GM19239 (cell line): ENCODE results near the gene NAA30.
"Not testable (repeated sequence)": the region's sequence is repeated elsewhere in the genome, so short reads cannot be mapped to it uniquely, and the experiment has no call there.

Experiments
- DNase-seq: peaks from one replicate; pipeline ENCODE4 v3.0.0; 2011; ENCODE audit warnings: low spot score; ENCODE audit not compliant: insufficient read length
- FAIRE-seq: peaks from 2 replicates; lab custom pipeline; 2011; peaks lifted over from hg19 to GRCh38; lab: Jason Lieb, UNC

NAA30 gene

GRCh38 chr14:57390037-57390805, at the start of gene NAA30:
NAA30 (plus strand) TSS chr14:57390586; CDS start chr14:57390958, 372 bp downstream.
- peak; percentile 76 for DNase-seq
- FAIRE-seq: peak; percentile 99

DNA sequence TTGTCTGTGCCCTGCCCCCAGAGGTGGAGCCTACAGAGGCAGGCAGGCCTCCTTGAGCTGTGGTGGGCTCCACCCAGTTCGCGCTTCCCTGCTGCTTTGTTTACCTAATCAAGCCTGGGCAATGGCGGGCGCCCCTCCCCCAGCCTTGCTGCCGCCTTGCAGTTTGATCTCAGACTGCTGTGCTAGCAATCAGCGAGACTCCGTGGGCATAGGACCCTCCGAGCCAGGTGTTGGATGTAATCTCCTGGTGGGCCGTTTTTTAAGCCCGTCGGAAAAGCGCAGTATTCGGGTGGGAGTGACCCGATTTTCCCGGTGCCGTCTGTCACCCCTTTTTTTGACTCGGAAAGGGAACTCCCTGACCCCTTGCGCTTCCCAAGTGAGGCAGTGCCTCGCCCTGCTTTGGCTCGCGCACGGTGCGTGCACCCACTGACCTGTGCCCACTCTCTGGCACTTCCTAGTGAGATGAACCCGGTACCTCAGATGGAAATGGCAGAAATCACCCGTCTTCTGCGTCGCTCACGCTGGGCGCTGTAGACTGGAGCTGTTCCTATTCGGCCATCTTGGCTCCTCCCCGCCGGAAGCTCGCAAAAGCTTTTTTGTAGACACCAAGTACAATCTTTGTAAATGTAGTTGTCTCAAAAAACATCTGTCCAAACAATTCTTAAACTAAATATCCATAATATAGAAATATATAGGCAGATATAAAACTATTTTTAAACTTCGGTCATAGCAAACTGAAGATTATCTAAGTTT, 46.7 kb upstream of the NAA30 start:
- FAIRE-seq, DNase-seq: not testable (repeated sequence)

DNA sequence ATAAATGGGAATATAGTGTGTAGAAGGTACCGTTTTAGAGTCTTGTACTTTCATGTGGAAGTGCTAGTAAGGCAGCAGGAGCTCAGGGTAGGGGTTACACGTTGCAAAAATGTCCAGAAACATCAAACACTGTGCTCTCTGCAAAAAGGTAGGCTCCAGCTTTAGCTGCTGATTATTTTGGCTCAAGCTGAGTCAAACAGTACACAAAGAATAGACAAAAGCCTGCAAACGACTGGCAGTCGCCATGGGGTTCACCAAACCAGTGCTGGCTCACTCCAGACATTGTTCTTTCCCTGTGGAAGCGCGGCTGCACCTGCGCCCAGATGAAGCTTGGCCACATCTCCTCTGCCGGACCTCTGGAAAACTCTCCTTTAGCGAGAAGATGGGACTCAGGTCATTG, 45.3 kb upstream of the NAA30 start:
- no peak for DNase-seq
- no peak for FAIRE-seq

DNA sequence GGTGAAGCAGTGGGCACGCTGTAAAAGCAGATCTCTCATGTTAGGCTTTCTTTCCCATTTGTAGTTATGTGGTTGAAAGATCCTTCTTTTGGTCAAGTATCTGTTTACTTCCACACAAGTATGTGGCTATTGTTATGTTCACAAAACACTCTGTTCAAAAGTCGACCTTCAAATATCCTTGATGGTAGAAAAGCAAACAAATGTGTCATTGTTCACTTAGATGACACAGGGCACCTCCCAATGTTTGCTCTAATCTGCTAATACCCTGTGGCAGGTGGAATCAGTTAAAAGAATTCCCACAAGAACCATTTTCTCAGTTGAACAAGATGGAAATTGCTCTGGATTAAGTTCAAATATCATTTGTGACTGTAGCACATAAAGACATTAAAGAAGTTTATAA, 43.6 kb upstream of the NAA30 start:
- no peak for DNase-seq
- FAIRE-seq: no peak

DNA sequence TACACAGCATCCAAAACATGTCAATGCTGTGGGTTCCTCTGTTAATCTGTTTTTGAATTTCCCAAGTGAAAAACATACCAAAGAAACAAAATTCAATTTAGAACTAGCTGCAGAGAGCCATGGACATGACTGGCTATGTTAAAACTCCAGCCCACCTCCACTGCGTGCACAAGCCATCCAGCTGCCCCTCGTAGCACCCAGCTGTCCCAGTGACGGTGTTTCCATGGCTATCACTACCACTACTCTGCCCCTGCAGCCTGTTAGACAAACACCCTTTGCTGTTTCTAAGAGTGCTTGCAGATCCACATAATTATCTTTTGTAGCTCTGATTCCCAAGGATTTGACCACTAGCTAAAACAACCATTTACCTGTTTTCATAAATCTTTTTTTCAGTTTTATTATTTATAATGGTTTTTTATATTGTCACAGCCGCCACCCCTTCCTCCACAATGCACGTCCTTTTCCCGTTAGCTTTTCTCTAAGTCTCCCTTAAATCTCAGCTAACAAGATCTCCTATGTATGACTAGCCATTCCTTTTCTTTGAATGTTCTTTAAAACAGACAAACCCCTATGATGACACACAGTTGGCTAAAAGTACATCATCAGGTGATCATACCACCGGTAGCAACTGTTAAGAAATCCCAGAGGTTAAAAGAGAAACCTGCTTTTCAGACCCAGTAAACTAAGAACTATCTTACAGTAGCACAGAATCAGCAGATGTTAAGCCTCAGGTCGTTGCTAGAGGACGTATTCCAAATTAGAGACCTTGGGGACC, 37.8 kb upstream of the NAA30 start:
- no peak for DNase-seq
- FAIRE-seq: no peak

DNA sequence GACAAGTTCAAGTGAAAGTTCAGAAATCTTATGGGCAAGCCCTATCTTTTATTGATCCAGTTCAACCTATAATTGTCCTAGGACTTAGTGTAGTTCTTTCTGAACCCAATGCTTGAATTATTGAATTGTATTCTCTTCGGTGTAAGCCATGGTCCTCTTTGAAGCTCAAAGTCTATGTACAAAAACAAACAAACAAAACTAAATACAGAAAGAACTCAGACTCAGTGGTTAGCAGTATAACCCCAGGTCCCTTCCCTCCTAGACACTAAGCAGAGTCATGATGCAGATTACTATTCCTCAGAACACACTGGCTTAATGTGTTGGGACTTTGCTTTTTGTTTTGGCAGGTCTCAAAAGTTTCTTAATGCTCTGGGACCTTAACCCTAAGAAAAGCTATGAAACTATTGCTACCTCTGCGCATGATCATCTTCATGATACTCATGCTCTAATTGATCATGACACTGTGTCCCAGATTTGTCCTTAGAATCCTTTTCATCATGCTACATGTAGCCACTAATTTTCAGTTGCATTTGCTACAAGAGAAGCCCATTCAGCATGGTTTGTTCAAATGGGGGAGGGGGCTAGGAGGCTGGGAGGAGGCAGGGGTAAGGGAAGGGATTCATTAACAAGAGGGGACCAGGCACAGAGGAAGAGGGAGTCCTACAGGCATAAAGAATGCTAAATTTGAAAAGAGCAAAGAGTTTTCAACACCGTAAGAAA, 35.1 kb upstream of the NAA30 start:
- DNase-seq (no peak), FAIRE-seq (no peak)

- FAIRE-seq: no peak
- DNase-seq: no peak
Measured at GRCh38 chr14:57362361-57362760, 28.0 kb upstream of the NAA30 start.

DNA sequence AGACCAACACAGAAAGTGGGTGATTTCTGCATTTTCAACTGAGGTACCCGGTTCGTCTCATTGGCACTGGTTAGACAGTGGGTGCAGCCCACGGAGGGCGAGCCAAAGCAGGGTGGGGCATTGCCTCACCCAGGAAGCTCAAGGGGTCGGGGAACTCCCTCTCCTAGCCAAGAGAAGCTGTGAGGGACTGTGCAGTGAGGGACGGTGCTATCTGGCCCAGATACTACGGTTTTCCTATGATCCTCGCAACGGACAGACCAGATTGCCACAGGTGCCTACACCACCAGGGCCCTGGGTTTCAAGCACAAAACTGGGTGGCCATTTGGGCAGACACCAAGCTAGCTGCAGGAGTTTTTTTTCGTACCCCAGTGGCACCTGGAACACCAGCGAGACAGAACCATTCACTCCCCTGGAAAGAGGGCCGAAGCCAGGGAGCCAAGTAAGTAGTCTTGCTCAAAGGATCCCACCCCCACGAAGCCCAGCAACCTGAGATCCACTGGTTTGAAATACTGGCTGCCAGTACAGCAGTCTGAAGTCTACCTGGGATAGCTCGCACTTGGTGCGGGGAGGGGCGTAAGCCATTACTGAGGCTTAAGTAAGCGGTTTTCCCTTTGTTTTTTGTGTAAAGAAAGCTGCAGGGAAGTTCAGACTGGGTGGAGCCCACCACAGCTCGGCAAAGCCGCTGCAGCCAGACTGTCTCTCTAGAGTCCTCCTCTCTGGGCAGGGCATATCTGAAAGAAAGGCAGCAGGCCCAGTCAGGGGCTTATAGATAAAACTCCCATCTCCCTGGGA, 25.5 kb upstream of the NAA30 start:
- no peak for FAIRE-seq
- no peak for DNase-seq

- DNase-seq, FAIRE-seq: not testable (repeated sequence)
Measured at GRCh38 chr14:57370187-57370586, 20.2 kb upstream of the NAA30 start.

GRCh38 chr14:57371013-57371412, 19.4 kb upstream of the NAA30 start:
- FAIRE-seq (no peak), DNase-seq (no peak)

DNA sequence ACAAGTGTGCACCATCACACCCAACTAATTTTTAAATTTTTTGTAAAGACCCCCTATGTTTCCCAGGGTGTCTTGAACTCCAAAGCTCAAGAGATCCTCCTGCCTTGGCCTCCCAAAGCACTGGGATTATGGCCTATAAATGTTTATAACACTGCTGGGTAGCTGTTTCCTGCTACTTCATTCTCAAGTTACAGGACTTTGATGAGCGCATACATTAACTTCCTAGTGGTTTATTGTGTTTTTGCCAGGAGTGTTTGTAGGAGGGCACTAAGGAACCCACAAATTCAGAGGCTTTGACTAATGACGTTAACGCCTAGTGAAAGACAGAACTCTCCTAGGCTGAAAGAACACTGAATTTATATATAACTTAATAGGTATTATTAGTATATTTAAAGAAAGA, 15.2 kb upstream of the NAA30 start:
- FAIRE-seq (no peak), DNase-seq (no peak)

DNA sequence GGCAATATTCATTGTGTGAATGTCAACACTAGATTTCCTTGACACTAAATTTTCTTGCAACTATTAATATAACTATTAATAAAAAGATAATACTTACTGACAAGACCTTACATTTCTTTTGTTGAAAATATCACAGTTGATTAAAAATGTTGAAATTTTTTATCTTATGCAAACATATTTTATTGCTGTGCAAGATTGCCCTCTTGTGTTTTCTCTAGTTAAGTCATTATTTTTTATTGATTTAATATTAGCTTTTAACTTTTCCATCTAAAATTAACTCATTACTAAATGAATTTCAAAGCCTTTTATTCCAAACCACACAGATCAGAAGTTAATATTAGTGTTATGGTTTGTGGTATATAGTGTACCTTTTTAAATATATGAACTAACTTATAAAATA, 11.7 kb upstream of the NAA30 start:
- FAIRE-seq: no peak
- no peak for DNase-seq

DNA sequence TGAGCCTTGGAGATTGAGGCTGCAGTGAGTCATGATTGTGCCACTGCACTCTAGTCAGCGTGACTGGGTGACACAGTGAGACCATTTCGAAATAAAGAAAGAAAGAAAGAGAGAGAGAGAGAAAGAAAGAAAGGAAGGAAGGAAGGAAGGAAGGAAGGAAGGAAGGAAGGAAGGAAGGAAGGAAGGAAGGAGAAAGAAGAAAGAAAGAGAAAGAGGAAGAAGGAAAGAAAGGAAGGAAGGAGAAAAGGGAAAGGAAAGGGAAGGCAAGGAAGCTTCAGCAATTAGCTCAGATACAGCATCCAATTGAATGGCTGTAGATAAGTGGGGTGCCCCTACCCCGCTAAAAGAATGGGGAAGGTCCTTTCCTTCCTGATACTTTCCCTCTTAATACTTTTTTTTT, 9.5 kb upstream of the NAA30 start:
- no peak for FAIRE-seq
- no peak for DNase-seq

GRCh38 chr14:57382283-57382682, 8.1 kb upstream of the NAA30 start:
- DNase-seq (no peak), FAIRE-seq (no peak)

DNA sequence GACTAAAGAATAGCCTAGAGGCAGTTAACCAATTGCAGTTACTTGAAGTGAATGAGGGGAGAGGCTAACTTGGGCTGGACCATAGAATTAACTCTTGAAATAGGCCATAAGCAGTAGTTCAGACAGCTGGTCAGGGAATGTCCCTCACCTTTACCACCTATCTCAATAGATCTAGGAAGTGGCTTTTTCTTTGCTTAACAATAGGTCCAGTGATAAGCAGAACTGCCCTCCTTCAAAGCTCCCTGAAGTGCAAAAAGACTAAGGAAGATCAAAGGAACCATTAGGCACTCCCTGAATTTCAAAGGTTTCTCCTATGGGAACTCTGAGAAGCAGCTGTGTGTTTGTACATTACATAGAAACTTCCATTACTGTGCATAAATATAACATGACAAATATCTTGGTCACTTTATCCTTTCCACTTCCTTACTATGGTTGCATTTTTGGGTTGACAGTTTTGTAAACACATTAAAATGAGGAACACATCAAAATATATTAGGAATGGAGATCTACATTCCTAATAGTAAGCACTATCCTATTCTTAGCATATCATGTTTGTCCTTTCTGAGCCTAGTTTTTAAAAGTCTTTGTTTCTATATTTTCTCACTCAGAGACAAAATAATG, 7.2 kb upstream of the NAA30 start:
- no peak for FAIRE-seq
- DNase-seq: no peak

DNA sequence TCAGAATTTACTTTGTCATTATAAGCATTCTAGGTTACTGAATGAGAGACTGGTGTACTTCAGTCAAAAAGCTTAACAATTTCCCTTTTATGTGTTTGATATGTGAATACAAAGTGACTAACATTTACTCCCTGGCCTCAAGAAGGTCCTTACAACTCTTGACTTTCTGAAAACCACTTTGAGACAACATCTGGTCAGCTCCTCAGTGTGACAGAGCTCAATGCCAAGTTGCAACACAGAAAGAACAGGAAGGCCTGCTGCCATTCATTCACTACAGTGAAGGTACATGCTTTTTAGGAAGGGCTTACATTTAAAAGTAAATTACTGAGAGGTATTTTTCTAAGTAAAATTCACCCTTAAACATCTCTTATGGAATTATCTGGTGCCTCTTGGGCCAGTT, 2.3 kb upstream of the NAA30 start:
- DNase-seq: no peak
- FAIRE-seq: no peak

GRCh38 chr14:57389646-57390036, 745 bp upstream of the NAA30 start:
- DNase-seq (no peak), FAIRE-seq (no peak)

GRCh38 chr14:57390806-57391516, 575 bp downstream of the NAA30 start:
- no peak for FAIRE-seq
- peak; percentile 8 for DNase-seq
